OCI-LY3 (cell line): ENCODE results near the gene BRPF1.
A peak's percentile ranks its signal among the peaks of the same experiment; 100 is the strongest.

Experiments used
- H2AFZ ChIP-seq: fragments of 200-600, 300-600 bp; shearing (Covaris generic); 2 replicates; pipeline ENCODE4 v1.6.0; 2014; ENCODE audit warnings: antibody characterized with exemption, low read depth, low read length
- H3K27ac ChIP-seq: fragments of 200-600, 300-600 bp; sonication (generic); 2 replicates; pipeline ENCODE4 v1.5.1; 2014; ENCODE audit warnings: mild to moderate bottlenecking, low read length, moderate library complexity, mixed read lengths
- H3K27me3 ChIP-seq: fragments of 200-600, 300-600 bp; sonication (generic); 2 replicates; pipeline ENCODE4 v1.6.1; 2014; ENCODE audit warnings: low read depth, low read length, mixed read lengths
- H3K36me3 ChIP-seq: fragments of 200-600, 300-600 bp; sonication (generic); replicated peaks from 2 replicates; pipeline ENCODE3; 2014; ENCODE audit warnings: low read depth, low read length, mixed read lengths
- H3K4me1 ChIP-seq: fragments of 300-600, 200-600 bp; sonication (generic); 2 replicates; pipeline ENCODE4 v1.6.1; 2014; ENCODE audit warnings: low read length, mixed read lengths
- H3K4me2 ChIP-seq: fragments of 200-600, 300-600 bp; sonication (generic); 2 replicates; pipeline ENCODE4 v1.6.1; 2014; ENCODE audit warnings: low read length, mixed read lengths
- H3K4me3 ChIP-seq: fragments of 300-600, 200-600 bp; sonication (generic); 2 replicates; pipeline ENCODE4 v1.5.1; 2014; ENCODE audit warnings: antibody characterized with exemption, mild to moderate bottlenecking, low read length, moderate library complexity
- H3K79me2 ChIP-seq: fragments of 300-600, 200-600 bp; shearing (Covaris generic); 2 replicates; pipeline ENCODE4 v1.6.1; 2014; ENCODE audit warnings: mild to moderate bottlenecking, low read length, mixed read lengths
- H3K9ac ChIP-seq: fragments of 300-600, 200-600 bp; shearing (Covaris generic); 2 replicates; pipeline ENCODE4 v1.6.0; 2014; ENCODE audit warnings: mild to moderate bottlenecking, low read length, moderate library complexity
- H3K9me3 ChIP-seq: fragments of 200-600, 300-600 bp; shearing (Covaris generic); 2 replicates; pipeline ENCODE4 v1.6.1; 2014; ENCODE audit warnings: low read length, mixed read lengths; ENCODE audit not compliant: insufficient read depth
- H4K20me1 ChIP-seq: fragments of 200-600, 300-600 bp; sonication (generic); 2 replicates; pipeline ENCODE4 v1.6.1; 2016; ENCODE audit warnings: low read length, mixed read lengths; ENCODE audit not compliant: insufficient read depth
- EZH2phosphoT487 ChIP-seq: fragments of 200-600 bp; shearing (Covaris generic); IDR thresholded peaks from 2 replicates; pipeline ENCODE4 v1.6.1; 2018; ENCODE audit warnings: antibody characterized with exemption, mixed run types, low read depth
- TF ChIP-seq, protein P1 (sequence below): fragments of 200-600, 300-600 bp; sonication (generic); IDR thresholded peaks from 2 replicates; pipeline ENCODE4 v1.5.1; 2014; ENCODE audit warnings: antibody characterized with exemption, low read length, low read depth

Gene BRPF1

DNA sequence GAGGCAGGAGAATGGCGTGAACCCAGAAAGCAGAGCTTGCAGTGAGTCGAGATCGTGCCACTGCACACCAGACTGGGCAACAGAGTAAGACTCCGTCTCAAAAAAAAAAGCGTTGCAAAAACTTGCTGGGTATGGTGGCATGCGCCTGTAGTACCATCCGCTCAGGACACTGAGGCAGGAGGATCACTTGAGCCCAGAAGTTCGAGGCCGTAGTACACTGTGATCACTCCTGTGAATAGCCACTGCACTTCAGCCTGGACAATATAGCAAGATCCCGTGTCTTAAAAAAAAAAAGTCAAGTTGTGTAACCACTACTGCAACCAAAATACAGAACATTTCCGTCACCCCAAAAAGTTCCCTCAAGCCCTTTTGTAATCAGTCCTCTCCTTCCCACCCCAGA lies 62.9 kb downstream of the BRPF1 start:
- Histone ChIP-seq H3K9ac (peak overlapping the region; percentile 69), H3K4me2 (peak overlapping the region; percentile 99), H3K27me3 (no peaks in the 10 kb centered on the region), H4K20me1 (peaks cover 13% of the 10 kb centered on the region), H3K79me2 (peaks cover 72% of the 10 kb centered on the region), H3K9me3 (no peaks in the 10 kb centered on the region), H3K27ac (peak overlapping the region; percentile 99), H3K4me3 (peak overlapping the region; percentile 92), H3K4me1 (peaks cover 35% of the 10 kb centered on the region), H2AFZ (no peak overlapping the region), H3K36me3 (peaks cover 50% of the 10 kb centered on the region)
- no peak for TF ChIP-seq EZH2phosphoT487

DNA sequence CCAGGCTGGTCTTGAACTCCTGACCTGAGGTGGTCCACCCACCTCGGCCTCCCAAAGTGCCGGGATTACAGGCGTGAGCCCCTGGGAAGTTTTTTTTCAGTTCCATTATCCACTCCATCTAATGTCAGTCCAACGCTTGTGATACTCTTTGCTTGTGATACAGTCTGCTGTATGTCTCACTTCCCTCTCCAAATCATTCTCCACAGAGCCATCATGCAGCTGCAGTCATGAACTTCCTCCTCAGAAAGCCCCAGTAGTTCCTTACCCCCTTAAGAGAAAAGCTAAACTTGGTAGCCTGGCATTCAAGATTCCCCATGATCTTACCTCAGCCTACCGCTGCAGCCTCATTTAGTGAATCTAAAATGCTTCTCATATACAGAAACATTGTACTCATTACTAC lies 63.7 kb downstream of the BRPF1 start:
- peak overlapping the region; percentile 99 for H3K27ac ChIP-seq
- H3K36me3 ChIP-seq, result peaks cover 49% of the 10 kb centered on the region
- peaks cover 35% of the 10 kb centered on the region for H3K4me1 ChIP-seq
- H3K9ac ChIP-seq, result peak overlapping the region; percentile 69
- peaks cover 72% of the 10 kb centered on the region for H3K79me2 ChIP-seq
- peaks cover 13% of the 10 kb centered on the region for H4K20me1 ChIP-seq
- H3K9me3 ChIP-seq, result no peaks in the 10 kb centered on the region
- H3K4me2 ChIP-seq, result peak overlapping the region; percentile 99
- no peak for TF ChIP-seq EZH2phosphoT487
- TF ChIP-seq, protein P1, sequence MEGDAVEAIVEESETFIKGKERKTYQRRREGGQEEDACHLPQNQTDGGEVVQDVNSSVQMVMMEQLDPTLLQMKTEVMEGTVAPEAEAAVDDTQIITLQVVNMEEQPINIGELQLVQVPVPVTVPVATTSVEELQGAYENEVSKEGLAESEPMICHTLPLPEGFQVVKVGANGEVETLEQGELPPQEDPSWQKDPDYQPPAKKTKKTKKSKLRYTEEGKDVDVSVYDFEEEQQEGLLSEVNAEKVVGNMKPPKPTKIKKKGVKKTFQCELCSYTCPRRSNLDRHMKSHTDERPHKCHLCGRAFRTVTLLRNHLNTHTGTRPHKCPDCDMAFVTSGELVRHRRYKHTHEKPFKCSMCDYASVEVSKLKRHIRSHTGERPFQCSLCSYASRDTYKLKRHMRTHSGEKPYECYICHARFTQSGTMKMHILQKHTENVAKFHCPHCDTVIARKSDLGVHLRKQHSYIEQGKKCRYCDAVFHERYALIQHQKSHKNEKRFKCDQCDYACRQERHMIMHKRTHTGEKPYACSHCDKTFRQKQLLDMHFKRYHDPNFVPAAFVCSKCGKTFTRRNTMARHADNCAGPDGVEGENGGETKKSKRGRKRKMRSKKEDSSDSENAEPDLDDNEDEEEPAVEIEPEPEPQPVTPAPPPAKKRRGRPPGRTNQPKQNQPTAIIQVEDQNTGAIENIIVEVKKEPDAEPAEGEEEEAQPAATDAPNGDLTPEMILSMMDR, result no peak
- H2AFZ ChIP-seq, result no peak overlapping the region
- no peaks in the 10 kb centered on the region for H3K27me3 ChIP-seq
- peak overlapping the region; percentile 92 for H3K4me3 ChIP-seq

DNA sequence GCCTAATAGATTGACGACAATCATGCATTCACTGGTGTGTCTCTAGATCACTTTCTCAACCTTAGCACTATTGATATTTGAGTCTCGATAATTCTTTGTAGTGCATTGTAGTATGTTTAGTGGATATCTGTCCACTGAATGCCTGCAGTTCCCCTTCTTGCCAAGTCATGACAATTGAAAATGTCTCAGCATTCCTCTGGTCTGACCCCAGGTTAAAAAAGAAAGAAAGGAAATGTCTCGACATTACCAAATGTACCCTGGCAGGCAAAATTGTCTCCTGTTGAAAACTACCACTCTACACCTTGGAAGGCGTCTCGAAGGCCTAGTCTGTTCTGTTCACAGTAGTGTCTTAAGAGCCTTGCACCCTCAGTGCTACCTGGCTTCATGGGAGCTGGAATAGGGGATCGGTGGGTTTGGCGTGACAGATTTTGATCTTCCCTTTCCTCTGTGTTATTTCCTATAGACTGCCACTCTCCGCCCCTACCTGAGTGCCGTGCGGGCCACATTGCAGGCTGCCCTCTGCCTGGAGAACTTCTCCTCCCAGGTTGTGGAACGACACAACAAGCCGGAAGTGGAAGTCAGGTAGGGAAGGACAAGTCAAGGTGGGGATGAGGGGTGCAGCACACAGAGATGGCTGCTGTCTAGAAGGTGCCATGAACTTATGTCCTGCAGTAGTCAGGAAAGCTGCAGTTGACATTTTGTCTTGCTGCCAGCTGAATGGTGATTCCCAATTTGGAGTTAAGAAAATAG lies 65.8 kb downstream of the BRPF1 start:
- Histone ChIP-seq H3K9ac (no peak overlapping the region), H3K4me3 (no peak overlapping the region), H4K20me1 (peaks cover 13% of the 10 kb centered on the region), H3K27me3 (no peaks in the 10 kb centered on the region), H3K9me3 (no peaks in the 10 kb centered on the region), H2AFZ (no peak overlapping the region), H3K27ac (no peak overlapping the region), H3K79me2 (peaks cover 55% of the 10 kb centered on the region), H3K36me3 (peaks cover 54% of the 10 kb centered on the region), H3K4me2 (no peak overlapping the region), H3K4me1 (peaks cover 26% of the 10 kb centered on the region)
- TF ChIP-seq, protein P1, result no peak
- TF ChIP-seq EZH2phosphoT487, result no peak
